ENCODE data around the gene SNX9.
"Not testable (repeated sequence)": the region's sequence is repeated elsewhere in the genome, so short reads cannot be mapped to it uniquely, and the experiment has no call there.

The SNX9 gene

GRCh38 chr6:157891544-157892362 lies 68.7 kb downstream of the SNX9 start:
- no peak for DNase-seq

- DNase-seq = no peak
Observed at GRCh38 chr6:157892363-157892877, 69.4 kb downstream of the SNX9 start.

- peak; percentile 54 to 74 for DNase-seq
Observed at GRCh38 chr6:157893238-157893637, 70.2 kb downstream of the SNX9 start.

GRCh38 chr6:157895585-157895984 lies 72.5 kb downstream of the SNX9 start:
- DNase-seq = no peak

- no peak for DNase-seq
Observed at GRCh38 chr6:157896932-157897331, 73.9 kb downstream of the SNX9 start.

- DNase-seq = peak in 1 of 2 donors; percentile 36
Observed at GRCh38 chr6:157898169-157898568, 75.1 kb downstream of the SNX9 start.

- DNase-seq = no peak
Observed at GRCh38 chr6:157898640-157899039, 75.6 kb downstream of the SNX9 start.

GRCh38 chr6:157900262-157900661 lies 77.2 kb downstream of the SNX9 start:
- DNase-seq = not testable (repeated sequence)

GRCh38 chr6:157900751-157901150 lies 77.7 kb downstream of the SNX9 start:
- not testable (repeated sequence) for DNase-seq

GRCh38 chr6:157904999-157905398 lies 82.0 kb downstream of the SNX9 start:
- DNase-seq = no peak

GRCh38 chr6:157905590-157906342 lies 82.7 kb downstream of the SNX9 start:
- no peak for DNase-seq

- no peak for DNase-seq
Observed at GRCh38 chr6:157906537-157907061, 83.6 kb downstream of the SNX9 start.

- DNase-seq = no peak
Observed at GRCh38 chr6:157907651-157908050, 84.6 kb downstream of the SNX9 start.

- DNase-seq = no peak
Observed at GRCh38 chr6:157908369-157909281, 85.6 kb downstream of the SNX9 start.

- DNase-seq = no peak
Observed at GRCh38 chr6:157909282-157909664, 86.2 kb downstream of the SNX9 start.

GRCh38 chr6:157911278-157911677 lies 88.2 kb downstream of the SNX9 start:
- DNase-seq = no peak

- no peak for DNase-seq
Observed at GRCh38 chr6:157911786-157912185, 88.7 kb downstream of the SNX9 start.

GRCh38 chr6:157912326-157912725 lies 89.3 kb downstream of the SNX9 start:
- no peak for DNase-seq

GRCh38 chr6:157921685-157922367 lies 98.8 kb downstream of the SNX9 start:
- no peak for DNase-seq

- no peak for DNase-seq
Observed at GRCh38 chr6:157925771-157926170, 102.7 kb downstream of the SNX9 start.

GRCh38 chr6:157927011-157927410 lies 104.0 kb downstream of the SNX9 start:
- no peak for DNase-seq

GRCh38 chr6:157928428-157928827 lies 105.4 kb downstream of the SNX9 start:
- peak in 1 of 2 donors; percentile 24 for DNase-seq

Measured in CD4-positive, alpha-beta T cell treated with Interleukin-1 beta for 1 hour (primary cell).